ENCODE data around the gene FREM3. TPM values are rescaled to one million over a fixed set of nuclear protein-coding genes. Genes with fewer than 3 reads are reported as not detected.
"Not testable (repeated sequence)": the region's sequence is repeated elsewhere in the genome, so short reads cannot be mapped to it uniquely, and the experiment has no call there.

The FREM3 gene
- total RNA-seq (under 1 TPM; 0.18 to 0.36 TPM), polyA plus RNA-seq (not detected)
- long read RNA-seq, donor 1, partial matches to known transcripts: 0 of 1 reads
- long read RNA-seq, donor 1, other reads (novel, unspliced or antisense): 1 of 1 reads
- long read RNA-seq, donor 2, partial matches to known transcripts: 0 of 6 reads
- long read RNA-seq, donor 2, other reads (novel, unspliced or antisense): 6 of 6 reads

- peak; percentile 46 for ATAC-seq (ENCODE audit: low FRiP score)
- peak in 1 of 2 donors; percentile 76 for DNase-seq
- Histone ChIP-seq H3K36me3 (ENCODE audit: control insufficient read depth in 1 of 2, insufficient read depth in 2 of 2, low read length in 1 of 2) (no peaks in the 10 kb centered on the region), H3K27ac (ENCODE audit: low read depth in 1 of 2, low read length in 2 of 2) (no peak within 1 kb of the TSS), H3K9me3 (ENCODE audit: control insufficient read depth, low read length) (peaks cover 3% of the 10 kb centered on the region), H3K27me3 (ENCODE audit: control insufficient read depth in 1 of 2, insufficient read depth in 2 of 2, low read length in 1 of 2) (no peaks in the 10 kb centered on the region), H3K4me3 (ENCODE audit: low read length in 2 of 2) (peak within 1 kb of the TSS; percentile 2 to 28), H3K4me1 (ENCODE audit: control insufficient read depth in 1 of 2, insufficient read depth in 2 of 2, low read length in 2 of 2) (no peaks in the 10 kb centered on the region)
- 2 to 6% methylated on average over 54 to 64 of the region's 64 CpGs for WGBS, 2 donors
- intact Hi-C loops (cut with DNase I): no loop called here
Observed at GRCh38 chr4:143700416-143701352, at the start of gene FREM3. TSS of gene FREM3 (minus strand) at chr4:143700675. CDS start at chr4:143700675, 0 bp downstream.

DNA sequence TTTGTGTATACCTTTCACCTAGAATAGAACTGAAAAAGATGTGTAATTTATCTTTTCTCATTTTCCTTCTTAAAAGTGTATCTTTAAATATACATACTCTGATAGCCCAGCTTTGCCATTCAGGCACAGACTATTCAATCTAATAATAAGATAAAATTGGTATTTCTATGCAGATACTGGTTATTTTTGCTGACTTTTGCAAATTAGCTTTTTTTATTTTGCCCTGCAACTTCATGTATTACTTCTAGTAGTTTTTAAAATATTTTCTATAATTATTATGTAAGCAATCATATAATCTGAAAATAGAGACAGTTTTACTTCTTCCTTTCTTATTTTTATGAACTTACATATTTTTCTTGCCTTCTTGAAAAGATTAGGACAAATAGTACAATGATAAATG lies 45.4 kb upstream of the FREM3 start:
- Histone ChIP-seq H3K4me1 (ENCODE audit: control insufficient read depth in 1 of 2, insufficient read depth in 2 of 2, low read length in 2 of 2) (no peaks in the 10 kb centered on the region), H3K27ac (ENCODE audit: low read depth in 1 of 2, low read length in 2 of 2) (no peak overlapping the region), H3K9me3 (ENCODE audit: control insufficient read depth, low read length) (no peaks in the 10 kb centered on the region), H3K4me3 (ENCODE audit: low read length in 2 of 2) (no peak overlapping the region), H3K27me3 (ENCODE audit: control insufficient read depth in 1 of 2, insufficient read depth in 2 of 2, low read length in 1 of 2) (no peaks in the 10 kb centered on the region), H3K36me3 (ENCODE audit: control insufficient read depth in 1 of 2, insufficient read depth in 2 of 2, low read length in 1 of 2) (no peaks in the 10 kb centered on the region)
- DNase-seq (no peak), ATAC-seq (ENCODE audit: low FRiP score) (no peak)
- intact Hi-C loops (cut with DNase I): no loop called here

GRCh38 chr4:143743591-143743990 lies 43.1 kb upstream of the FREM3 start:
- Histone ChIP-seq H3K36me3 (ENCODE audit: control insufficient read depth in 1 of 2, insufficient read depth in 2 of 2, low read length in 1 of 2) (no peaks in the 10 kb centered on the region), H3K27ac (ENCODE audit: low read depth in 1 of 2, low read length in 2 of 2) (no peak overlapping the region), H3K4me1 (ENCODE audit: control insufficient read depth in 1 of 2, insufficient read depth in 2 of 2, low read length in 2 of 2) (no peaks in the 10 kb centered on the region), H3K27me3 (ENCODE audit: control insufficient read depth in 1 of 2, insufficient read depth in 2 of 2, low read length in 1 of 2) (no peaks in the 10 kb centered on the region), H3K9me3 (ENCODE audit: control insufficient read depth, low read length) (no peaks in the 10 kb centered on the region), H3K4me3 (ENCODE audit: low read length in 2 of 2) (no peak overlapping the region)
- intact Hi-C loops (cut with DNase I): no loop called here
- 68 to 72% methylated on average over 3 of the region's 3 CpGs for WGBS, 2 donors
- no peak for DNase-seq
- no peak for ATAC-seq (ENCODE audit: low FRiP score)

DNA sequence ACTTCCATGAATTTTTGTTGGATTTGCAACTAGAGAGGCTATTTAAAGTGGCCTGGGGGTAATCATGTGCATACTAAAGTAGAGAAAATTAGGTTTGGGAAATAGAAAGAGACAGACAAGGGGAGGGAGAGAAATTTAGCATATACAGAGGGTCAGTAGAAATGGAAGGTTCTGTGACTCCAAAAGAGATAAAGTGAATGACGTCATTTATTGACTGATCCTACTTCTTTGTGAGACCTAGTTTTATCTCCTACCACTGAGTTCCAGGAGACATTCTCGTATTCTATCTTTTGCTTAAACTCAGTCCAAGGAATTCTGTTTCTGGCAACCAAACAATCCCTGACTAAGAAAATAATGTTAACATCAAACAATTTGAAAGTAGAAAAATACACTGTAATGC lies 42.4 kb upstream of the FREM3 start:
- ATAC-seq (ENCODE audit: low FRiP score): no peak

DNA sequence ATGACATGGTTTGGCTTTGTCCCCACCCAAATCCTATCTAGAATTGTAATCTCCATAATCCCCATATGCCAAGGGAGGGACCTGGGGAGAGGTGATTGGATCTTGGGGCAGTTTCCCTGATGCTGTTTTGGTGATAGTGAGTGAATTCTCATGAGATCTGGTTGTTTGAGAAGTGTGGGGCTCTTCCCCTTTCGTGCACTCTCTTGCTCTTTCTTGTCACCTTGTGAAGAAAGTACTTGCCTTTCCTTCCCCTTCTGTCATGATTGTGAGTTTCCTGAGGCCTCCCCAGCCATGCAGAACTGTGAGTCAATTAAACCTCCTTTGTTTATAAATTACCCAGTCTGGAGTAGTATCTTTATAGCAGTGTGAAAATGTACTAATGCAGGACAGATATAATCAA lies 36.4 kb upstream of the FREM3 start:
- DNase-seq (no peak), ATAC-seq (ENCODE audit: low FRiP score) (no peak)
- Histone ChIP-seq H3K4me3 (ENCODE audit: low read length in 2 of 2) (no peak overlapping the region), H3K4me1 (ENCODE audit: control insufficient read depth in 1 of 2, insufficient read depth in 2 of 2, low read length in 2 of 2) (no peaks in the 10 kb centered on the region), H3K27me3 (ENCODE audit: control insufficient read depth in 1 of 2, insufficient read depth in 2 of 2, low read length in 1 of 2) (no peaks in the 10 kb centered on the region), H3K27ac (ENCODE audit: low read depth in 1 of 2, low read length in 2 of 2) (no peak overlapping the region), H3K36me3 (ENCODE audit: control insufficient read depth in 1 of 2, insufficient read depth in 2 of 2, low read length in 1 of 2) (no peaks in the 10 kb centered on the region), H3K9me3 (ENCODE audit: control insufficient read depth, low read length) (no peaks in the 10 kb centered on the region)
- intact Hi-C loops (cut with DNase I): no loop called here
- 59 to 82% methylated on average over 1 of the region's 1 CpG for WGBS, 2 donors

More for the DNA sequence above, 42.4 kb upstream of the FREM3 start:
- no peaks in the 10 kb centered on the region for H3K27me3 ChIP-seq (ENCODE audit: control insufficient read depth in 1 of 2, insufficient read depth in 2 of 2, low read length in 1 of 2)
- no peak overlapping the region for H3K4me3 ChIP-seq (ENCODE audit: low read length in 2 of 2)
- WGBS, 2 donors: 20 to 50% methylated on average over 2 of the region's 2 CpGs
- DNase-seq: no peak
- intact Hi-C loops (cut with DNase I): no loop called here
- H3K9me3 ChIP-seq (ENCODE audit: control insufficient read depth, low read length): no peaks in the 10 kb centered on the region
- H3K36me3 ChIP-seq (ENCODE audit: control insufficient read depth in 1 of 2, insufficient read depth in 2 of 2, low read length in 1 of 2): no peaks in the 10 kb centered on the region
- no peak overlapping the region for H3K27ac ChIP-seq (ENCODE audit: low read depth in 1 of 2, low read length in 2 of 2)
- H3K4me1 ChIP-seq (ENCODE audit: control insufficient read depth in 1 of 2, insufficient read depth in 2 of 2, low read length in 2 of 2): no peaks in the 10 kb centered on the region

GRCh38 chr4:143736061-143736460 lies 35.6 kb upstream of the FREM3 start:
- H3K4me3 ChIP-seq (ENCODE audit: low read length in 2 of 2); ATAC-seq (ENCODE audit: low FRiP score); H3K36me3 ChIP-seq (ENCODE audit: control insufficient read depth in 1 of 2, insufficient read depth in 2 of 2, low read length in 1 of 2); H3K4me1 ChIP-seq (ENCODE audit: control insufficient read depth in 1 of 2, insufficient read depth in 2 of 2, low read length in 2 of 2); DNase-seq; H3K27me3 ChIP-seq (ENCODE audit: control insufficient read depth in 1 of 2, insufficient read depth in 2 of 2, low read length in 1 of 2); H3K27ac ChIP-seq (ENCODE audit: low read depth in 1 of 2, low read length in 2 of 2); intact Hi-C loops (cut with DNase I); H3K9me3 ChIP-seq (ENCODE audit: control insufficient read depth, low read length): not testable (repeated sequence)
- 57 to 91% methylated on average over 6 of the region's 6 CpGs for WGBS, 2 donors

GRCh38 chr4:143728166-143728565 lies 27.7 kb upstream of the FREM3 start:
- Histone ChIP-seq H3K36me3 (ENCODE audit: control insufficient read depth in 1 of 2, insufficient read depth in 2 of 2, low read length in 1 of 2) (no peaks in the 10 kb centered on the region), H3K4me3 (ENCODE audit: low read length in 2 of 2) (no peak overlapping the region), H3K9me3 (ENCODE audit: control insufficient read depth, low read length) (no peaks in the 10 kb centered on the region), H3K27me3 (ENCODE audit: control insufficient read depth in 1 of 2, insufficient read depth in 2 of 2, low read length in 1 of 2) (no peaks in the 10 kb centered on the region), H3K27ac (ENCODE audit: low read depth in 1 of 2, low read length in 2 of 2) (no peak overlapping the region), H3K4me1 (ENCODE audit: control insufficient read depth in 1 of 2, insufficient read depth in 2 of 2, low read length in 2 of 2) (peaks cover 0 to 1% of the 10 kb centered on the region in 2 donors)
- WGBS, 2 donors: 30 to 39% methylated on average over 3 of the region's 3 CpGs
- DNase-seq (no peak), ATAC-seq (ENCODE audit: low FRiP score) (no peak)
- intact Hi-C loops (cut with DNase I): no loop called here

- DNase-seq (no peak), ATAC-seq (ENCODE audit: low FRiP score) (no peak)
- Histone ChIP-seq H3K4me3 (ENCODE audit: low read length in 2 of 2) (no peak overlapping the region), H3K27me3 (ENCODE audit: control insufficient read depth in 1 of 2, insufficient read depth in 2 of 2, low read length in 1 of 2) (no peaks in the 10 kb centered on the region), H3K27ac (ENCODE audit: low read depth in 1 of 2, low read length in 2 of 2) (no peak overlapping the region), H3K9me3 (ENCODE audit: control insufficient read depth, low read length) (no peaks in the 10 kb centered on the region), H3K36me3 (ENCODE audit: control insufficient read depth in 1 of 2, insufficient read depth in 2 of 2, low read length in 1 of 2) (no peaks in the 10 kb centered on the region), H3K4me1 (ENCODE audit: control insufficient read depth in 1 of 2, insufficient read depth in 2 of 2, low read length in 2 of 2) (peaks cover 1 to 3% of the 10 kb centered on the region in 2 donors)
- 38 to 55% methylated on average over 1 of the region's 1 CpG for WGBS, 2 donors
- intact Hi-C loops (cut with DNase I): no loop called here
Observed at GRCh38 chr4:143726714-143727113, 26.2 kb upstream of the FREM3 start.

GRCh38 chr4:143721317-143721716 lies 20.8 kb upstream of the FREM3 start:
- no peak for DNase-seq
- intact Hi-C loops (cut with DNase I): no loop called here
- Histone ChIP-seq H3K4me3 (ENCODE audit: low read length in 2 of 2) (no peak overlapping the region), H3K36me3 (ENCODE audit: control insufficient read depth in 1 of 2, insufficient read depth in 2 of 2, low read length in 1 of 2) (no peaks in the 10 kb centered on the region), H3K9me3 (ENCODE audit: control insufficient read depth, low read length) (no peaks in the 10 kb centered on the region), H3K27me3 (ENCODE audit: control insufficient read depth in 1 of 2, insufficient read depth in 2 of 2, low read length in 1 of 2) (no peaks in the 10 kb centered on the region), H3K4me1 (ENCODE audit: control insufficient read depth in 1 of 2, insufficient read depth in 2 of 2, low read length in 2 of 2) (peaks cover 0 to 3% of the 10 kb centered on the region in 2 donors), H3K27ac (ENCODE audit: low read depth in 1 of 2, low read length in 2 of 2) (no peak overlapping the region)
- 82 to 93% methylated on average over 1 of the region's 1 CpG for WGBS, 2 donors
- ATAC-seq (ENCODE audit: low FRiP score): no peak
